ENCODE results near the gene NME4.
A peak's percentile ranks its signal among the peaks of the same experiment; 100 is the strongest.
"Not testable (repeated sequence)": the region's sequence is repeated elsewhere in the genome, so short reads cannot be mapped to it uniquely, and the experiment has no call there.

The NME4 gene

GRCh38 chr16:398561-399339 lies 1.8 kb downstream of the NME4 start:
- no peaks in the 10 kb centered on the region for H3K9me3 Mint-ChIP-seq
- peak overlapping the region; percentile 65 for H3K4me3 Mint-ChIP-seq
- H3K27me3 Mint-ChIP-seq = no peaks in the 10 kb centered on the region
- H3K36me3 Mint-ChIP-seq = no peaks in the 10 kb centered on the region
- peak overlapping the region; percentile 30 for H3K27ac Mint-ChIP-seq
- H3K4me1 Mint-ChIP-seq = peaks cover 24% of the 10 kb centered on the region

GRCh38 chr16:399340-400019 lies 2.5 kb downstream of the NME4 start:
- H3K4me3 Mint-ChIP-seq = no peak overlapping the region
- no peaks in the 10 kb centered on the region for H3K36me3 Mint-ChIP-seq
- no peaks in the 10 kb centered on the region for H3K27me3 Mint-ChIP-seq
- no peaks in the 10 kb centered on the region for H3K9me3 Mint-ChIP-seq
- H3K4me1 Mint-ChIP-seq = peaks cover 24% of the 10 kb centered on the region
- H3K27ac Mint-ChIP-seq = no peak overlapping the region

GRCh38 chr16:400061-400591 lies 3.1 kb downstream of the NME4 start:
- no peaks in the 10 kb centered on the region for H3K9me3 Mint-ChIP-seq
- H3K27me3 Mint-ChIP-seq = no peaks in the 10 kb centered on the region
- H3K4me3 Mint-ChIP-seq = peak overlapping the region; percentile 86
- H3K36me3 Mint-ChIP-seq = no peaks in the 10 kb centered on the region
- H3K4me1 Mint-ChIP-seq = peaks cover 24% of the 10 kb centered on the region
- H3K27ac Mint-ChIP-seq = no peak overlapping the region

- Mint-ChIP-seq H3K27ac (peak within 1 kb of the TSS; percentile 84), H3K9me3 (no peaks in the 10 kb centered on the region), H3K4me3 (peak within 1 kb of the TSS; percentile 86), H3K27me3 (no peaks in the 10 kb centered on the region), H3K36me3 (no peaks in the 10 kb centered on the region), H3K4me1 (peaks cover 15% of the 10 kb centered on the region)
Observed at GRCh38 chr16:401468-402348, 4.7 kb downstream of the NME4 start, which contains the start of gene DECR2. DECR2 (plus strand) TSS chr16:401885; CDS start chr16:401964, 79 bp downstream.

- Mint-ChIP-seq H3K27me3 (no peaks in the 10 kb centered on the region), H3K27ac (no peak overlapping the region), H3K9me3 (no peaks in the 10 kb centered on the region), H3K4me3 (no peak overlapping the region), H3K4me1 (peaks cover 7% of the 10 kb centered on the region), H3K36me3 (peaks cover 3% of the 10 kb centered on the region)
Observed at GRCh38 chr16:404971-405486, 8.0 kb downstream of the NME4 start.

GRCh38 chr16:405548-406506 lies 8.8 kb downstream of the NME4 start:
- no peak overlapping the region for H3K4me3 Mint-ChIP-seq
- H3K27me3 Mint-ChIP-seq = no peaks in the 10 kb centered on the region
- H3K36me3 Mint-ChIP-seq = peaks cover 3% of the 10 kb centered on the region
- H3K4me1 Mint-ChIP-seq = no peaks in the 10 kb centered on the region
- no peak overlapping the region for H3K27ac Mint-ChIP-seq
- no peaks in the 10 kb centered on the region for H3K9me3 Mint-ChIP-seq

- Mint-ChIP-seq H3K36me3 (peaks cover 3% of the 10 kb centered on the region), H3K4me1 (no peaks in the 10 kb centered on the region), H3K27me3 (no peaks in the 10 kb centered on the region), H3K27ac (peak overlapping the region; percentile 35), H3K9me3 (no peaks in the 10 kb centered on the region), H3K4me3 (no peak overlapping the region)
Observed at GRCh38 chr16:407253-407652, 10.3 kb downstream of the NME4 start.

GRCh38 chr16:410516-411178 lies 13.6 kb downstream of the NME4 start:
- Mint-ChIP-seq H3K9me3 (no peaks in the 10 kb centered on the region), H3K36me3 (peaks cover 3% of the 10 kb centered on the region), H3K4me3 (no peak overlapping the region), H3K27ac (no peak overlapping the region), H3K27me3 (no peaks in the 10 kb centered on the region), H3K4me1 (no peaks in the 10 kb centered on the region)

- Mint-ChIP-seq H3K27ac (no peak overlapping the region), H3K9me3 (no peaks in the 10 kb centered on the region), H3K27me3 (no peaks in the 10 kb centered on the region), H3K4me1 (no peaks in the 10 kb centered on the region), H3K36me3 (peaks cover 3% of the 10 kb centered on the region), H3K4me3 (no peak overlapping the region)
Observed at GRCh38 chr16:411576-412265, 14.7 kb downstream of the NME4 start.

- Mint-ChIP-seq H3K27ac (no peak overlapping the region), H3K36me3 (peaks cover 1% of the 10 kb centered on the region), H3K4me1 (no peaks in the 10 kb centered on the region), H3K4me3 (no peak overlapping the region), H3K27me3 (no peaks in the 10 kb centered on the region), H3K9me3 (no peaks in the 10 kb centered on the region)
Observed at GRCh38 chr16:414395-415169, 17.6 kb downstream of the NME4 start.

GRCh38 chr16:415170-415498 lies 18.1 kb downstream of the NME4 start:
- H3K4me1 Mint-ChIP-seq, H3K27ac Mint-ChIP-seq, H3K9me3 Mint-ChIP-seq, H3K27me3 Mint-ChIP-seq, H3K4me3 Mint-ChIP-seq, H3K36me3 Mint-ChIP-seq: not testable (repeated sequence)

- H3K27me3 Mint-ChIP-seq, H3K9me3 Mint-ChIP-seq, H3K4me3 Mint-ChIP-seq, H3K36me3 Mint-ChIP-seq, H3K27ac Mint-ChIP-seq: not testable (repeated sequence)
- peaks cover 13% of the 10 kb centered on the region for H3K4me1 Mint-ChIP-seq
Observed at GRCh38 chr16:422179-422578, 25.2 kb downstream of the NME4 start.

GRCh38 chr16:424033-424622 lies 27.1 kb downstream of the NME4 start:
- H3K4me3 Mint-ChIP-seq = peak overlapping the region; percentile 88
- no peaks in the 10 kb centered on the region for H3K9me3 Mint-ChIP-seq
- peaks cover 3% of the 10 kb centered on the region for H3K36me3 Mint-ChIP-seq
- H3K27ac Mint-ChIP-seq = no peak overlapping the region
- peaks cover 32% of the 10 kb centered on the region for H3K4me1 Mint-ChIP-seq
- H3K27me3 Mint-ChIP-seq = no peaks in the 10 kb centered on the region
